HS-5 (cell line): ENCODE results near the gene RNF126.
"Not testable (repeated sequence)": the region's sequence is repeated elsewhere in the genome, so short reads cannot be mapped to it uniquely, and the experiment has no call there.

Source experiments
- DNase-seq: peaks from one replicate; pipeline ENCODE4 v3.0.0-alpha.2; 2012; ENCODE audit warnings: low read depth

RNF126 gene

DNA sequence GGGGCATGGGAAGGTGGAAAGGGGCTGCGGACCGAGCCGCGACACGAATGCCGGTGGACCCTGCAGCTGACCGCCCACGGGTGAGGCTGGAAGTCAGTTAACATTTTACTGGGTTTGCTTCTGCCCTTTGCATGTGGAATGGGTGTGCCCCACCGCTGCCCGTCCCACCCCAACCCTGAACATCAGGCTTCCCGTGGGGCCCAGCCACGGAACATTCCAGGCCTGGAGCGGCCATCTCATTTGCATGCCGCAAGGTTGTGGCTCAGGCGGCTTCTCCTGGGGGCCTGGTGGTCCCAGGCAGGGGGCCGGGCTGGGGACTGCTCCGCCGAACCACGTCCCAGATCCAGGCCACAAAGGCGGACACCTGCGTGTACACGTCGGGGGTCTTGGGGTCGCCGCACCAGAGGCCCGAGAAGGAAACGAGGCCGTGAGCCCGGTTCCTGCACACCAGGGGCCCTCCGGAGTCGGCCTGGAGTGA lies 22.5 kb upstream of the RNF126 start:
- no peak for DNase-seq

DNA sequence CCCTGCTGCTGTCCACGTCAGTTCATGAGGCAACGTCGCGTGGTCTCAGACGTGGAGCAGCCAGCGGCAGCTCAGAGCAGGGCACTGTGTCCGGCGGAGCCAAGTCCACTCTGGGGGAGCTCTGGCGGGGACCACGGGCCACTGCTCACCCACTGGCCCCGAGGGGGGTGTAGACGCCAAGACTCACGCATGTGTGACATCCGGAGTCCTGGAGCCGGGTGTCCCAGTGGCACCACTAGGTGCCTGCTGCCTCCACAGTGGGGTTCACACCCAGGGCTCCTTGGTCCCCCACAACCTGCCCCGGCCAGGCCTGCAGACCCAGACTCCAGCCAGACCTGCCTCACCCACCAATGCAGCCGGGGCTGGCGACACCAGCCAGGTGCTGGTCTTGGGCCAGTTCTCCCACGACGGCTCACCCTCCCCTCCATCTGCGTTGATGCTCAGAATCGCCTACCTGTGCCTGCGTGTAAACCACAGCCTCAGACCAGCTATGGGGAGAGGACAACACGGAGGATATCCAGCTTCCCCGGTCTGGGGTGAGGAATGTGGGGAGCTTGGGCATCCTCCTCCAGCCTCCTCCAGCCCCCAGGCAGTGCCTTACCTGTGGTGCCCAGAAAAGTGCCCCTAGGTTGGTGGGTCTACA lies 19.8 kb upstream of the RNF126 start:
- no peak for DNase-seq

DNA sequence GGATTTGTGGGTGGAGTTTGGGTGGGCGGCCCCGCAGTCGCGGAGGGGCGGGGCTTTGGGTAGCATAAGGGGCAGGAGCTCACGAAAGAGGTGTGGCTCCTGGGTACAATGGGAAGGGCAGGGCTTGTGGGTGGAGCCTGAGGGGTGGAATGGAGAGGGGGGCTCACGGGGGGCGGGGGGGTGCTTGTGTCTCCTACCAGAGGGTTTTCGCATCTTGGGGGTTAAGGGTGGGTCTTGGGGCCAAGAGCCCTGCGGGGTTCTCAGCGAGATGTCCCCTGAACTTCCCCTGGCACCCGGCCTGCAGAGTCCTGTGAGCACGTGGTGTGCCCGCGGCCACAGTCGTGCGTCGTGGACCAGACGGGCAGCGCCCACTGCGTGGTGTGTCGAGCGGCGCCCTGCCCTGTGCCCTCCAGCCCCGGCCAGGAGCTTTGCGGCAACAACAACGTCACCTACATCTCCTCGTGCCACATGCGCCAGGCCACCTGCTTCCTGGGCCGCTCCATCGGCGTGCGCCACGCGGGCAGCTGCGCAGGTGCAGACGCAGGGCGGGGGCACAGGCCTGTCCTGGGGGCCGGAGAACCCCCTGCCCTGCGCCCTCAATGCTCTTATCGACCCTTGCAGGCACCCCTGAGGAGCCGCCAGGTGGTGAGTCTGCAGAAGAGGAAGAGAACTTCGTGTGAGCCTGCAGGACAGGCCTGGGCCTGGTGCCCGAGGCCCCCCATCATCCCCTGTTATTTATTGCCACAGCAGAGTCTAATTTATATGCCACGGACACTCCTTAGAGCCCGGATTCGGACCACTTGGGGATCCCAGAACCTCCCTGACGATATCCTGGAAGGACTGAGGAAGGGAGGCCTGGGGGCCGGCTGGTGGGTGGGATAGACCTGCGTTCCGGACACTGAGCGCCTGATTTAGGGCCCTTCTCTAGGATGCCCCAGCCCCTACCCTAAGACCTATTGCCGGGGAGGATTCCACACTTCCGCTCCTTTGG lies 18.3 kb upstream of the RNF126 start:
- DNase-seq = no peak

DNA sequence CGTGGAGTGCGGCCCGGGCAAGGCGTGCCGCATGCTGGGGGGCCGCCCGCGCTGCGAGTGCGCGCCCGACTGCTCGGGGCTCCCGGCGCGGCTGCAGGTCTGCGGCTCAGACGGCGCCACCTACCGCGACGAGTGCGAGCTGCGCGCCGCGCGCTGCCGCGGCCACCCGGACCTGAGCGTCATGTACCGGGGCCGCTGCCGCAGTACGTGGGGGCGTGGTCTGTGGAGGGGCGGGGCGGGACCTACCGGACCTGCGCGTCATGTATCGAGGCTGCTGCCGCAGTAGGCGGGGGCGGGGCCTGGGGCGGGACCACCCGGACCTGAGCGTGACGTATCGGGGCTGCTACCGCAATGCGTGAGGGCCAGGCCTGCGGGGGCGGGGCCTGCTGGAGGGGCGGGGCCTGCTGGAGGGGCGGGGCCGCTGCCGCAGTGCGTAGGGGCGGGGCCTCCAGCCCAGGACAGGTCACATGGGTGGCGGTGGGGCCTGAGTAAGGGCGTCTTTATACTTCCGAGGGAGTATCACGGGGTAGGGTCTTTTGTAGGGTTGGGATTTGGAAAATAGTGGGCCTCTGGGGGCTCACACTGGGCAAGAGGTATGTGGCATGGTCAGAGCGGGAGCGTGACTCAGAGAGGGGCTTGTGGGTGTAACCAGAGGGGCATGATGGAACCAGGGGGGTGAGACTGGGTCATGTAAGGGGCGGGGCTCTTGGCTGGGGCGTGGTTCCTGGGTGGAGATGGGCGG lies 17.4 kb upstream of the RNF126 start:
- peak; percentile 77 for DNase-seq

DNA sequence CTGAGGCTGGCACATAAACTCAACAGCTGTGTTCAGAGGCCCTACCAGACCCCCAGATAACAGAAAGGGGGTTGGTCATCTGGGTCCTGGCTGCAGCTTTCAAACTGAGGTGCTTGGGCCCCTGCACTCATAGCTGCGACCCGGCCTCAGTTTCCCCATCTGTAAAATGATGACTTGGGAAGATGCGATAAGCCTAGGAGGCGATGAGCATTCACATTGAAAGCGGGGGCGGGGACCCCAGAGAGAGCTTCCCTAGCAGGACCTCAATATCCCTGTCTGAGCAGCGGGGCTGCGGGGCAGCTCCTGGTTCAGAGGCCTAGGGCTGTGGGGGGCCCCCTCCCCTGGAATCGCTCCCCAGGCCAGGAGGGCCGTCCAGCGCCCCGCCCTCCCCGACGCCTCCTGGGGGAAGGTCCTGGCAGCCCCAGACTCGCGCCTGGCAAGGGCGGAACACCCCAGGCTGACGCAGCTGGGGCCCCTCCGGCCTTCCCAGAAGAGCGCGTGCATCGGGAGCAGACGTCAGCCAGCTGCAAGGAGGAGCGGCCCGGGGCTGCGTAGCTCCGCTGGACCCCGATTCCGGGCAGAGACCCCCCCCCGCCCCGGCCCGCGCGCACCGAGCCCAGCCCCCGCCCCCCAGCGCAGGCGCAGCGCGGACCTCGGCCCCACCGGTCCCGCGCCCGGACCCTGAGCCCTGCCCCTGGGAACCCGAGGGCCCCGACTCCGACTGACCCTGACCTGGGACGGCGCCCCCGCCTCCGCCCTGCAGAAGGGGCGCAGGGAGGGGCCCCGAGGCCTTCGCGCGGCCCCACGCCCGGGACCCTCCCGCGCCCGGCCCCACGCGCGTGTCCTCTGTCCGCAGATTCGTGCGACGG lies 16.6 kb upstream of the RNF126 start:
- DNase-seq = no peak

DNA sequence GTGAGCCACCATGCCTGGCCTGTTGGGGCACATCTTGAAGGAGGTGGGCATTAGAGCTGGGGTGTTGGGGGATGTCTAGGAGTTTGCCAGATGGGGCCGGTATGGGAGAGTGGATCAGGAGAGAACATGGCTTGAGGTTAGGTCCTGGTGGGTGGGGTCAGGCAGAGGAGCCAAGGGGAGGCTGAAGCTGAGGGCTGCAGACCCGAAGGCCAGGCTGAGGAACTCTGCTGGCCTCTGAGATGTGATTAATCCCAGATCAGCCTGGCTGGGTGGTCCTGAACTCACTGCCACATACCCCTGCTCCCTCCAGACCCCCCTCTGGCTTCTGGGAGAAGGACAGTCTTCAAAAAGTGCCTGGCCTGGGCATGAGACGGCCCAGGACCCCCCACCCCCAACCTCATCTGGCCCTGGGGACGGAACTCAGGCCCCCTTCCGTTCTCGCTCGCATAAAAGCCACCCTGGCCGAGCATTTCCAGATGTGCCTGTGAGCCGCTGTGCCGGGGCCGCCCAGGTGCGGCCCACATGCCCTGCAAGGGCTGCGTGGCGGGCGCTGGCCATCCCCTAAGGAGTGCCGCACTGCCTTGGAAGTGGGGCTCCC lies 15.9 kb upstream of the RNF126 start:
- DNase-seq = no peak

DNA sequence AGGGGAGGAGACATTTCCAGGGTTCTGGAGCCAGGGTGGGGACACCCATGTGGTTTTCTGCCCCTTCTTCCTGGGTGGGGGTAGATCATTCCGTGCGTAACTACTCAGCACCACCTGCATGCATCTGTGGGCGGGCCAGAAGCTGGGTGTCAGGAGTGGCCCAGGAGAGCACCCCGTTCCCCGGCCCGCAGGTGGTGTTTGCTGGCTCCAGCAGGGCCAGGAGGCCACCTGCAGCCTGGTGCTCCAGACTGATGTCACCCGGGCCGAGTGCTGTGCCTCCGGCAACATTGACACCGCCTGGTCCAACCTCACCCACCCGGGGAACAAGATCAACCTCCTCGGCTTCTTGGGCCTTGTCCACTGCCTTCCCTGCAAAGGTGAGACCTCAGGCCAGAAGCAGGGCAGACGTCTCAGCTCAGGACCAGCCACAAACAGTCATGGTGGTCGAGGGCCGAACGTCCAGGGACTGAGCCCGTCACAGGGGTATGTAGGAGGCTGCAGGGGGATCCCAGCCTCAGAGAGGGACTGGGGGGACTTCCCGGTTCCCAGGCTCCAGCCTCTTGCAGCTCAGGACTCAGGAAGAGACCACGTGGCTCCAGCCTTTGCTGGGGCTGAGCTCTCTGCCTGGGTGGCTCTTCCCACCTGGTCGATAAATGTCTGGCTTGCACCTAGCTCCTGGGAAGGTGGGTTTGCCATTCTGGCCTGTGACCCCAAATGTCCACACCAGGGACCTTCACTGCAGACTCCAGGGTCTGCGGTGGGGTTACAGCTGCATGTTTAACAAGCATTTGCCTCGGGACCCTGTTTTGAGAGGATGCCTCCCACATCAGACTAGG lies 14.8 kb upstream of the RNF126 start:
- no peak for DNase-seq

DNA sequence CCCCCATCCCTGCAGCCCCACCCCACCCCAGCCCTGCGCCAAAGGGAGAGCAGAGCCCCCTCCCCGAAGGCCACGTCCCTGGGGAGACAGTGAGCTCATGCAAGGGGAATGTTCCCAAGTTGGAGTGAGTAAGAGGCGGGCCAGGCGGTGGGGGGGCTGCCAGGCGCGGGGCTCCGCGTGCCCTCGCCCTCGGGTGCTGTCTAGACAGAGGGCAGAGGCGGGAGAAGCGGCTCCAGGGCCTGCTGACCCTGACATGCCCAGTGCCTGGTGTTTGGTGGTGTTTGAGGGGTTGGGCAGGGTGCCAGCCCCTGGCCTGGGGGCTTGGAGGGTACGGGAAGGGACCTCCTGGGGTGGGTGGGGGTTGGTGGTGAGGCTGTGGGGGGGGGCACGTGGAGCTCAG lies 14.2 kb upstream of the RNF126 start:
- no peak for DNase-seq

DNA sequence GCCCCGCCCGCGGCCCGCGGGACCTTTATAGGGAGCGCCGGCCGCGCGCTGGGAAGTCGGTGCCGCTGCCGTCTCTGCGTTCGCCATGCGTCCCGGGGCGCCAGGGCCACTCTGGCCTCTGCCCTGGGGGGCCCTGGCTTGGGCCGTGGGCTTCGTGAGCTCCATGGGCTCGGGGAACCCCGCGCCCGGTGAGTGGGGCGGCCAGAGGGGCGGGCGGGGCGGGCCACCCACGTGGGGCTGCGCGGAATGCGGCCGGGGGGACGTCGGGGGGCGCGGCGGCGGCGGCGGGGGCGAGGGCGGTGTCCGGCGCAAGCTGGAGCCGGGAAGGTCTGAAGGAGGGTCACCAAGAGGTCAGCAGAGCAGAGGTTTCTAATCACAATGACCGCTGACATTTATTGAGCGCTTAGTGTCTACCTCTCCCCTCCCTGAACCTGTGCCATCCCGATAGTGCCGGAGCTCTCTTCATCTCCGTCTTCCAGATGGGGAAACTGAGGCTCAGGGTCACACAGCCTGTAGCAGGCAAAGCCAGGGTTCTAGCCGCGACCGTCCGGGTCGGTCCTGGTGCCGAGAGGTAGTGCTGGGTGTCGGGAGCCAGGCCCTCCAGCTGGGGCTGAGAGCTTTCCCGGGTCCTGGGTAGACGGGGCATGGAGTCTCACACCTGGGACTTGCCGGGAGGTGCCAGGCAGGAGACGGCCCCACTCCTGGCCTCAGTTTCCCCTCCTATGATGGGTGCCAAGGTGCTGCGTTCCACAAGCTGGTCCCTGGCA lies 13.5 kb upstream of the RNF126 start, which contains the start of gene FSTL3:
Gene FSTL3 (plus strand): TSS at position 54 of the 767 bp plus-strand sequence. CDS start 32 bp downstream, at position 86.
- no peak for DNase-seq

DNA sequence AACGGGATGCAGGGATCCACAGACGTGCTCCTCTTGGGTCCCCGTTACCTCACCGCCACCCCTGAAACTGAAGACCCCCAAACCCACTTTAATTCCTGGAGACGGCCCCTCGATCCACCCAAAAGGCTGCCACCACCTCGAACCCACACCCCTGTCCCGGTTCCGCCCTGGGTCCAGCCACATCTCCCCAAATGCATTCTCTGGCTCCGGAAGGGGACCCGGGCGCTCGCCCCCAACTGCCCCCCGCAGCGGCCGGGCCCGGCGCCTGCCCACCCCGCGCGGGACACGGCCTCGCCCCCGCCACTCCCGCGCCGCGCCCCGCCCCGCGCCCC lies 13.0 kb upstream of the RNF126 start:
- DNase-seq = no peak

DNA sequence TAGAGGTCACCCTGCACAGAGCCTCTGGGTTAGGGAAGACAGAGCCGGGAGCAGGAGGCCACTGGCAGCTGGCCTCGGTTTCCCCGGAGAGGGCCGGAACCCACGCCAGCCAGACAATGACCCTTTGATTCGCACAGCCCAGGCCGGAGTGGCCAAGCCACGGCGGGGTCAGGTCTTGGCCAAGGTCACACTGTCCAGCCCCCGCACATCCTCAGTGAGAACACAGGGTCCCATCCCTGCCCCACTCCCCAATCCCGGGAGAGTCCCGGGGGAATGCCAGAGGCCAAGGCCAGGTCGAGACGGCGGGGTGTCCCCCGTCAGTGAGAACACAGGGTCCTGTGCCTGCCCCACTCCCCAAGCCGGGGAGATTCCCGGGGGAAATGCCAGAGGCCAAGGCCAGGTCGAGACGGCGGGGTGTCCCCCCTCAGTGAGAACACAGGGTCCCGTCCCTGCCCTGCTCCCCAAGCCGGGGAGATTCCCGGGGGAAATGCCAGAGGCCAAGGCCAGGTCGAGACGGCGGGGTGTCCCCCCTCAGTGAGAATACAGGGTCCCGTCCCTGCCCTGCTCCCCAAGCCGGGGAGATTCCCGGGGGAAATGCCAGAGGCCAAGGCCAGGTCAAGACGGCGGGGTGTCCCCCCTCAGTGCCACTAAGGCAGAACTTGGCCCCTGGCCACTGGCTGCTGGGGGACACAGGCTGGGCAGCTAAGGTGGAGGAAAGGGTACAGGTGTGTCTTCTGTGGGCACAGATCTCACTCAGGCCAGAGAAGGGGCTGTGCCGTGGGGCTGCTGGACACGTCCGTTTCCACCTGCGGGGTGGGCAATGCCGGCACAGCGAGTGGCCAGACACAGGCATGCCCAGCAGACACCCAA lies 11.5 kb upstream of the RNF126 start:
- no peak for DNase-seq

DNA sequence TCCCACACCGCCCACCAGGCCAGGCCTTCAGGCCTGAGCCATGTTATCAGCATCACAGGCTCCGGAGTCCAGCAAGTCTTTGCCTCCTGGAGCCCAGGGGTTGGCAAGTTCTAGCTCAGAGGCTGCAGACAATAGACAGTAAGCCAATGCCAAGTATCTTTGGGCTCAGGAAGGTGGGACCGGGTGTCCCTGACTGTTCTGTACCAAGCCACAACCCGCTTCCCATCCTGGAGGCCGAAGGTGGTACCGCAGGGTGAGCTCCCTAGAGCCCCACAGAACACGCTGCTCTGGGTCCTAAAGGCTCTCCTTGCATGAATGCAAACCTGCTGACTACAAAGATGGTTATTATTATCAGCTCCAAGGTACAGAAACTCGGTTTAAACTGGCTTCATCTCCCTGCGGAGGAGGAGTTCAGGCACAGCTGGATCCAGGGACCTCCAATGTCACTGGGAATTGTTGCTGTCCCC lies 7.6 kb upstream of the RNF126 start:
- DNase-seq = no peak

DNA sequence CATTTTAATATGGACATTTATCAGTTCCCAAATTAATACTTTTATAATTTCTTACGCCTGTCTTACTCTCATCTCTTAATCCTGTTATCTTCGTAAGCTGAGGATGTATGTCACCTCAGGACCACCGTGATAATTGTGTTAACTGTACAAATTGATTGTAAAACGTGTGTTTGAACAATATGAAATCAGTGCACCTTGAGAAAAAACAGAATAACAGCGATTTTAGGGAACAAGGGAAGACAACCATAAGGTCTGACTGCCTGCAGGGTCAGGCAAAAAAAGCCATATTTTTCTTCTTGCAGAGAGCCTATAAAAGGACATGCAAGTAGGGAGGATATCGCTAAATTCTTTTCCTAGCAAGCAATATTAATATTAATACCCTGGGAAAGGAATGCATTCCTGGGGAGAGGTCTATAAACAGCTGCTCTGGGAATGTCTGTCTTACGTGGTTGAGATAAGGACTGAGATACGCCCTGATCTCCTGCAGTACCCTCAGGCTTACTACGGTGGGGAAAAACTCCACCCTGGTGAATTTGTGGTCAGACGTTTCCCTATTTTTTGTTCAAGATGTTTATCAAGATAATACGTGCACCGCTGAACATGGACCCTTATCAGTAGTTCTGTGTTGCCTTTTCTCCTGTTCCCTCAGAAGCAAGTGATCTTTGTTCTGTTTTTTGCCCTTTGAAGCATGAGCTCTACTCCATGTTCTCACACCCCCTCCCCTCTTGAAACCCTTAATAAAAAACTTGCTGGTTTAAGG lies 5.8 kb upstream of the RNF126 start:
- DNase-seq = not testable (repeated sequence)

DNA sequence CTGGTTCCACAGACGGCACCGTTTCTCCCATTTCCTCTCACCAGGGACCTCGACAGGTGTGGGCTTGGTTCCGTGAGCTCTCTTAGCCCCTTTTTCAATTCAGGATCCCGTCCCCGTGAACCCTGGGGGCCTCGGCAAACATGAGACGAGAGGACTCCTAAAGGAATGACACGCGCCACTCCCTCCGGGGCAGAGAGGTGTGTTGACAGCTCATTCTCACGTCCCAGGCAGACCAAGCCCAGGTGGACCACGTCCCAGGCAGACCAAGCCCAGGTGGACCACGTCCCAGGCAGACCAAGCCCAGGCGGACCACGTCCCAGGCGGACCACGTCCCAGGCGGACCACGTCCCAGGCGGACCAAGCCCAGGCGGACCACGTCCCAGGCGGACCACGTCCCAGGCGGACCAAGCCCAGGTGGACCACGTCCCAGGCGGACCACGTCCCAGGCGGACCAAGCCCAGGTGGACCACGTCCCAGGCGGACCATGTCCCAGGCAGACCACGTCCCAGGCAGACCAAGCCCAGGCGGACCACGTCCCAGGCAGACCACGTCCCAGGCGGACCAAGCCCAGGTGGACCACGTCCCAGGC lies 4.1 kb upstream of the RNF126 start:
- not testable (repeated sequence) for DNase-seq

DNA sequence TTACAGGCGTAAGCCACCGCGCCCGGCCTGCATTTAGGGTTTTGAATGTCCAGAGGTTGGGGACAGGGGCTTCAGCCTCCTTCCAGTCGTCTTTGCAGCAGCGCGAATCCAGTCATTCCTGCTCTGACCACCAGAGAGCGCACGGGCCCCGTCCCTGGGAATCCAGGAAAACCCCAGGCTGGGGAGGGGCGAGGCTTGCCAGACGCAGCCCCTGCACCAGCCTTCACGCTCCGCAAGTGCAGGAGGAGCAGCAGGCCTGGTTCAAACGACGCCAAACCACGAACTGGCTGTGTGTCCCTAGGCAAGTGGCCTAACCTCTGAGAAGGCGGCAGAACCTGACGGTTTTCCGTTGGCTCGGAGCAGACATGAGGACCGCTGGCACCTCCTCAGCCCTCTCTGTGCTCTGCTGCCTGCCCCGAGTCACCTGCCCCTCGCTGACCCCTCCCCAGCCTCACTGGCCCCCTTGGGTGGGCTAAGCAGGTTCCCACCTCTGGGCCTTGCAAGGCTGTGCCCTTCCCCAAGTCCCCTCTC lies 2.0 kb upstream of the RNF126 start:
- DNase-seq = no peak

DNA sequence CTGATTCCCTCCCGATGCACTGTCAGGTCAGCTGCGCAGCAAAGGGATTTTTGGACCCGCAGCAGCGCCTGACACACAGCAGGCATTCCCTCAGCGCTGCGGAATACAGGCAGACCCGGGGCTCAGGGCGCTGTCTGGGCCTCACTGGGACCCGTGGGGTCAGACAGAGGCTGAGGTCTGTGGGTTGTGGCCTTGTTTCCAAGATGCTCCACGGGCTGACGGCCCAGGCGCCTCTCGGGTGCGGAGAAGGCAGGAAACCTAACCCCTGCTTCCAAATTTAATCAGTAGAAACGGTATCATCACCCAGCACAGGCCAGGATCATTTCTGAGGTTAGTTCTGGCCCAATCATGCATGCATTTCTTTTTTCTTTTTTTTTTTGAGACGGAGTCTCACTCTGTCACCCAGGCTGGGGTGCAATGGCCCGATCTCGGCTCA lies 686 bp upstream of the RNF126 start:
- no peak for DNase-seq
